Breast epithelium (tissue), 3 donors: ENCODE results near the gene PNKP.

Experiments used
- CTCF ChIP-seq, 3 donors: fragments of 450-650 bp; IDR thresholded peaks; one replicate each; pipeline ENCODE4 v1.5.1; 2016 to 2017; ENCODE audit warnings: antibody characterized with exemption in 3 of 3, mild to moderate bottlenecking in 3 of 3, moderate library complexity in 3 of 3
- POLR2A ChIP-seq: fragments of 450-650 bp; IDR thresholded peaks from one replicate; pipeline ENCODE4 v1.6.1; 2016; ENCODE audit warnings: antibody characterized with exemption, mild to moderate bottlenecking, moderate library complexity
- POLR2AphosphoS5 ChIP-seq, 3 donors: sonication (generic); formaldehyde crosslinking; IDR thresholded peaks; one replicate each; pipeline ENCODE4 v1.6.1; 2017; ENCODE audit warnings: antibody characterized with exemption in 3 of 3

- TF ChIP-seq POLR2A (no peak), CTCF (IDR thresholded peaks at IDR 0.05) (no peak), POLR2AphosphoS5 (IDR thresholded peaks at IDR 0.05) (no peak)
These were observed 19.4 kb downstream of the PNKP start for GRCh38 chr19:49847731-49848696.
